GM18520 (cell line): Measurements from ENCODE around the gene CLEC11A.

Experiments
- ATAC-seq: cut with Tn5 transposase; IDR thresholded peaks from one replicate; pipeline ENCODE4 v1.9.1; 2021; ENCODE audit not compliant: unreplicated experiment

Gene CLEC11A

DNA sequence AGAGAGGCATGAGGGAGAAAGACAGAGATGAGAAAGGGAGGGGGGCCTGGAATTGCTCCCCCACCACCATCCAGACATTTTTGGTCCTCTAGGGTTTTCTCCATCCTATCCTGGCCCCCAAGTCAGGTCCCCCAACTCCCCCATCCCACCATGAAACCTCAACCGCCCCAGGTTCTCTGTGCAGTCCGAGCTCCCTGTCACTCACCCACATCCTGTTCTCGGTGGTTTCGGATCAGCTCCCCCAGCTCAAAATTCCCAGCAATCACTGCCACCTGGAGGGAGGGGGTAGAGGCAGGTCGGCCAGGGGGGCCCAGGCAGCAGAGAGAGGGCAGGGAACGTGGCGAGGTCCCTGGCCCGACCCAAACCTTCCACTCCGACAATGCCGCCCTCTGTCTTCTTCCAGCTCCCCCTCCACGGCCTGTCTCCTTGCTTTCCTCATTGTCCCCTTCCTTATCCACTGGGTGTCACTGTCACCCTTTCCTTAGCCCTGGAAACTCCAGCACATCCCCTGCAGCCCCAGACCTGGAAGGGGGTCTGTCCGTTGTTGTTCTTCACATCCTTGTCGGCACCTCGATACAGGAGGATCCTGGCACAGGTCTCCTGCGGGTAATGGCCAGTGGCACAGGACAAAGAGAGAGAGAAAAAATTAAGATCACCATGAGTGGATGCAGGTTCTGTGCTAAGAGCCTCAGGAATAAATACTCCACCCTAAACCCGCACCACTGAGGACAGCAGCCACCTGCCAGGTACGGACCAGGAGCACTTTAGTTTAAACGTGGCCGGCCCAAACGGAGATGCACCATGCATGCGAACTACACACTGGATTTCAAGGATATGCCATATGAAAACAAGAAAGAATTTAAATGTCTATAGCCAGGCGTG lies 19.0 kb upstream of the CLEC11A start:
- ATAC-seq: no peak

DNA sequence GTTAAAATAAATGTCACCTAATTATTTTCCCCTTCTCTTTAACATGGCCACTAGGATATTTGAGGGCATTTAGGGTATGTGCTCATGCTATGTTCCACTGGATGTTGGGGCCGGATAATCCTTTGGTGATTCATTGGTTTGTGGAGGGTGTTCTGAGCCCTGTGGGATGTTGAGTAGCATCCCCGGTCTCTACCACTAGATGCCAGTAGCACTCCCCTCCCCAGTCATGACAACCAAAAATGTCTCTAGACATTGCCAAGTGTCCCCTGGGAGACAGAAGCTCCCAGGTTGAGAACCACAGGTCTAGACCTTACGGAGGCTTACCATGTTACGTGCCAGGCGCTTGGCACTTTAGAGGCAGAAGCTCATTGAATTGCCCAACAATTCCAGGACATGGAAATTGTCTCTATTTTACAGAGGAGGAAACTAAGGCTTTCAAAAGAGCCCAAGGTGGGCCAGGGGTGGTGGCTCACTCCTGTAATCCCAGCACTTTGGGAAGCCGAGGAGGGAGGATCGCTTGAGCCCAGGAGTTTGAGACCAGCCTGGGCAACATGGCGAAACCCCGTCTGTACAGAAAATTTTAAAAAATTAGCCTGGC lies 17.6 kb upstream of the CLEC11A start:
- ATAC-seq: no peak

DNA sequence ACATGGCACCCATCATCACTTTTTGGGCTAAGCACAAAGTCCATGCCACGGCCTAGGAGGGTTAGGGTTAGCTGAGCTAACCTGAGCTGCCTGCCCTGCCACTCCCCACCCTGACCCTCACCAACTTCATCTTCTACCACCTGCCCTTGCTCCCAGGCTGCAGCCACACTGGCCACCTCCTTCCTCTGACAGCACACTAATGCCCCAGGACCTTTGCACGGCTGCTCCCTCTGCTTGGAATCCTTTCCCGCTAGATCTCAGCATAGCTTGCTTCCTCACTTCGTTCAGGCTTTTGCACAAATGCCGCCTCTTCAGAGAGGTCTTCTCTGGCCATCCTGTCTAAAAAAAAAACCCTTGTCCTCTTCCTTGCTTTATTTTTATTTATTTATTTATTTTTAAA lies 16.8 kb upstream of the CLEC11A start:
- no peak for ATAC-seq

DNA sequence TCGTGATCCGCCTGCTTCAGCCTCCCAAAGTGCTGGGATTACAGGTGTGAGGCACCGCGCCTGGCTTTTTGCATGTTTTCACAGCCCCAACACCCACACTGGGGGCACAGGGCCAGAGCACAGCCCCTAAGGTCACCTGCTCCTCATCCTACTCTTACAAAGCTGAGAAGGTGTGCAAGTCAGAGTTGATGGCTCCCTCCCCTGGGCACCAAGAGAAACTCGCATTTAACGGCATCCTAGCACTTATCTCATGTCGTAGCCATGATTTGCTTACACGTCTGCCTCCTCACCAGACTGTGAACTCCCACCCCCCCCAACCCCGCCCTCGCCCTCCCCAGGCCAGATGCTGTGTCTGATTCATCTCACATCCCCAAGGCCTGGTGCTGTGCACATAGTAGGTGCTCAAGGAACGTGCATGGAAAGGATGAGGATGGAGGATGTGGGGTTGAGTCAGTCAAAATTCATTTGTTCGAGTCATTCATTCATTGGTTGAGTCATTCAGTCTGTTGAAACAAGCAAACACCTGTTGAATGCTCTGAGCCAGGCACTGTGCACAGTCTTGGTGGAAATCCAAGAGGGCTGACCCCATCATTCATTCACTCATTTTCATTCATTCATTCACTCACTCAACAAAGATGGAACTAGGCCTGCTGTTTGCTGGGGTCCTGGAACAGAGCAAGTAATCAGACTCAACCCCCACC lies 14.8 kb upstream of the CLEC11A start:
- no peak for ATAC-seq

DNA sequence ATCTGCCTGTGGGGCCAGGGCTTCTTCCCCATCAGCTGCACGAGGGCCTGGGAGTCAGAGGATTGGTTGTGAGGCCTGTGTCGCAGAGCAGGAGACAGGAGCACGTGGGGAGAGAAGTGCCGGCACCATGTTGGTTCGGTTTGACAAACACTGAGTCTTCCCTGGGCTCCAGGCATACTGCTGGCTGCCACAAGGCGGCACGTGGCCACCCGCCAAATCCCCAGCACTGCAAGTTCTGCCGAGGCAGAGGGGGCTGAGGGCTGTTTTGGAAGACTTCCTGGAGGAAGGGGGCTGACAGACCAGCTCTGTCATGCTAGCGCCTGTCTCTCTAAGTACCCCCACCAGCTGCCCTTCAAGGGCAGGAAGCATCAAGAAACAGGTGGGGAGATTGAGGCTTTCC lies 13.1 kb upstream of the CLEC11A start:
- no peak for ATAC-seq

DNA sequence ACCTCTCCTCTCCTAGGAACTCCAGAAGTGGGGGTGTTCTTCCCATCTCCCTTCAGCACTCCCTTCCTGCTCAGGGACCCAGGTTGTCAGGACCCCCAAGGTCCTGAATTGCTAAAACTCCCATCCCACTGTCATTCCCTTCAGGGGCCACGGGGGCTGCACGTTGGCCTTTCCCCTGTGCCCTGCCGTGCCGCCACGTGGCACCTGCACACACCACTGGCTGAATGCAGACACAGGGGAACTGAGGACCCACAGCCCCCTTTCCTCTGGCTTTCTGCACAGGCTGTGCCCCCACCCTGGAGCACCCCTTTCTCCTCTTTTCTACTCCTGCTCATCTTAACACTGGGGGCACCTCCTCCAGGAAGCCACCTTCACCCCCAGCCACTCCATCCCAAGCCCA lies 12.6 kb upstream of the CLEC11A start:
- no peak for ATAC-seq

DNA sequence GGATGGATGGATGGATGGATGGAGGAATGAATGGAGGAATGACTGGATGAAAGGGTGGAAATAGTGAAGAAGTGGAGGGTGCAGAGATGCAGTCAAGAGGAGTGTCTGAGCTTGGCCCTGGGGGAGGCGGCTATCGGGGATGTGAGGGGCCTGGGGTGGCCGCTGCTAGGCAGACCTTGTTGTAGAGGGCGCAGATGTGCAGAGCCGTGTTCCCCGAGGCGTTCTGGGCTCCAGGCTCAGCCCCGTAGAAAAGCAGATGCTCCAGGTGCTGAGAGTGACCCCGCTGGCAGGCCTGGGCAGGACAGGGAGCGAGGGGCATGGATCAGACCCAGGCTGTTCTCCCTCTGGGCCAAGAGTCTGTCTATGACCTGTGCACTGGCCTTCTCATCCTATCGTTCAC lies 12.0 kb upstream of the CLEC11A start:
- no peak for ATAC-seq

DNA sequence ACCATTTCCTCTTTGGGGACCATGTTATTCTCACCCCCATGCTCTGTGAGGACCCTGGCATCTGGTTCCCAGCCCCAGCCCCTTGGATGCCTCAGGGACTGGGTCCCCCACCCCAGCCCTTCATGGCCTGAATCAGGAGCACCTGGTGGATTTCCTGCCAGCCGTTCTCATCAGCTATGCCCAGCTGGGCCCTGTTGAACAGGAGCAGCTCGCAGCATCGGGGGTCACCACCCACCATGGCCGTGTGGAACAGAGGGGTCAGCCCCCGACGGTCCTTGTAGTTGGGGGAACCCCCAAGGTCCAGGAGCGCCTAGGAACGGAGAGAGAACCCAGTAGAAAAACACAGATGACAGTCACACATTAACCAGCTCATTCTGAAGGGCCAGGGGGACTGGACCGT lies 11.4 kb upstream of the CLEC11A start:
- ATAC-seq: no peak

DNA sequence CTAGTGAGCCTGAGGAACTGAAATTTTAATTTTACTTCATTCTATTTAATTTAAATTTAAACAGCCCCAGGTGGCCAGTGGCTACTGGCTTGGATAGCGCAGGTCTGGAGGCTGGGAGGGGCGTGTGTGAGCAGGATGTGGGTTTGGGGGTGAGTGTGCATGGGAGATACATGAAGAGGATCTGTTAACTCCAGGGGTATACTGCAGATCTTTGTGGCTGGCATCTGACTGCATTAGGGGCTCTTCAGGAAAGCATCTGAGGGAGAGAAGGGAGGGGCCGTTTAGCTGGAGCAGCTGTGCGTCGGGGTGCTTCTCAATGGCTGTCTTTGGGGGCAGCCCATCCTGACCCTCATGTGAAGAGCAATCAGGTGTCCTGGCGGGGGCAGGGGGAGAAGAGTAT lies 10.3 kb upstream of the CLEC11A start:
- no peak for ATAC-seq

DNA sequence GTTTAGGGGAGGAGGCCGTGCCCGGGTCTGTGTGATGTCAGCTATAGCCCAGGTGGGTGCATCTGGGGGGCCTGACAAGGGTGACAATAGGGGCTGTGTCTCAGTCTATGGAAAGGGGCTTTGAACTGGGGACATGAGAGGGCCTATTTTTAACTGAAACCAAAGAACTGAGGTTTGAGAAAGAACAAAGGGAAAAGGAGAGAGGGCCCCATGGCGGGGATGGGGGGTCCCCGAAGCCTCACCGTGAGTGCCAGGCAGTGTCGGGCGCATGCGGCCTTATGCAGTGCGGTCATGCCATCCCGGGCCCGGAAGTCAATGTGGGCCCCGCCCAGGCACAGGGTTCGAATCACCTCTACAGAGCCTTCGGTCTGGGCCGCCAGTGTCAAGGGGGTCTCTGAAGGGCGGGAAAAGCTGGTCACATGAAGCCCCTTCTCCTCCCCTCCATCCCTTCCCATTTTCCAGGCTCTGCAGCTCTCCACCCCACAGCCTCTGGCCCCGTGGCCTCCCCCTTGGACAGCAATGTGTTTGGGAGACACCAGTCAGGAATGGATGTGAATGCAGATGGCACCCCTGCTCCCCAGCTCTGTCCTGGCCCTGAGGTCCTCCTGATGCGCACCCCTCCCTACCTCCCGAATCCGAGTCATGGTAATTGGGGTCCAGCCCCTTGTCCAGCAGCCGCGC lies 9.5 kb upstream of the CLEC11A start:
- ATAC-seq: no peak

DNA sequence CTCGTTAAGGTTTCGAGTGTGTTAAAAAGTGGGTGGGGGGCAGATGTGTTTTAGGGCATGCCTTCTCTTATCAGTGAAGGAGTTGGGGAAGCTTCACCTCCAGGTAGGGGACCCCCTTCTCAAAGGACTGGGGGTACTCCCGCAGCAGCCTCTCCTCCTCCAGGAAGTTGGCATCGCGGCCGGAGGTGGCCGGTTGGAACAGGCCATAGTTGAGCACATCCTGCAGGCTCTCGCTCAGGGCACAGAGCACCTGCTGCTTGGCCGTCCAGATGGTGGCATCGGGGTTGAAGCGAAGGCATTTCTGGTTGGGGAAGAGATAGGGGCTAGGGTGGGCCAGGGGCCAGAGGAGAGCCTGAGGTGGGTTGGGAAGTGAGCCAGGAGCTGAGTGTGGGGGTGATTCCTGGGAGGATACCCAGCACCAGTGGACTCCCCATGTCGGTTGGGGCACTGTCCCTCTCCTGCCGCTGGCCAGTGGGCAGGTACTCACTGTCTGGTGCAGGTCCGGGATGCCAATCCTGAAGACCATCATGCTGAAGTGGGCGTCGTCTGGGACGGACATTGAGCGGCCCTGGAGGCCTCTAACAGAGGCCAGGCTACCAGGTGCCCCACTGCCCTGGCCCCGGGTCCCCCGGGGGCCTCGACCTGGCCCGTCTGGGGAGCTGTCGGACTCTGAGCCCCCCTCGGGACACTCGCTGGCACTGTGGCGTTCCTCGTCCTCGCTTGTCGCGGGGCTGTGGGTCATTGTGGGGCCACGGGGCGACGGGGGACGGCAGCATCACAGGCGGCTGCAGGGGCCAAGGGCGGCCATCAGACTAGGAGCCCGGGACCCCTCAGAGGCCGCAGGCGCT lies 6.8 kb upstream of the CLEC11A start:
- ATAC-seq: no peak

DNA sequence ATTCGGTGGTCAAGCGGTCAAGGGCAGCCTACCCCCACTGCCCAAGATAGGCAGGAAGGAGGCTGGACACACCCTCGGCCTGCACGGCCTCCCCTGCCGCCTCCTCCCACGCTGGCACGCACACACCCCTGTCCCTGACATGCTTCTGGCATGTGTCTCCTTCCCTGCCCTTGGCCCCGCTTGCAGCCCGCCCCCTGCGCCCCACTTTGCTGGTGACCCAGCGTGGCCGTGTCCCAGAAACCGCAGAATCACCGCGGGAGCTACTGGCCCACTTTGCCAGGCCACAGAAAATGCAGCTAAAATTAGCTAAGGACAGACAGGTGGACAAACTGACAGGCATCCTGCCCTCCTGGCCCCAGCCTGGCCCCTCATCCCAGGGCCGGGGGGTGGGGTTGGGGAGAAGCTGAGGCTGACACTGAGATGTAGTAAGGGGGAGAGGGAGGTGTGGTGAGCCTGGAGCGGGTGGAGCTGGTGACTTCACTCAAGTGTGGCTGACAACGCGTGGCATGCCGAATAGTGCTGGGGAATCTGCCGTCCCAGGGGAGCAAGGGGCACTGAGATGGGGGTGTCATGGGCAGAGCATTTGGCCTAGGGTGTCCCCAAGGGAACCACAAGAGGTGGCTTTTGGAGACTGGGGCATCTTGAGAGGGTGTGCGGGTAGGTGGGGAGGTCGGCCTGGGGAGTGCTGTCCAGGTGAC lies 6.0 kb upstream of the CLEC11A start:
- no peak for ATAC-seq

DNA sequence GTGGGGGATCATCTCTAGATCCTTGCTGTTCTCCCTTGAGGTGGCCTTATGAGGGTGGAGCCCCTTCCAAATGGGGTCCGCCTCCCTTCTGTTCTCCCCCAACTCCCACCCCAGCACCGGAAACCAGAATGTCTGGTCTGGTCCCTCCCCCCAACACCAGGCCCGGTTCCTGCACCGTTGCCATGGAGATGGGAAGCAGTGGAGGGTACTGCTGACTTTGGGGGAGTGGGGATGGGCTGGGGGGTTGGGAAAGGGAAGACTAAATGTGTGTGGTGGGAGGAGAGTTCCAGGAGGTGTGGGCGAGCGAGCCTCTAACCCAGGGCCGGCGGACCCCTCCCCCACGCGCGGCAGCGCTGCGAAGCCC lies 5.3 kb upstream of the CLEC11A start:
- ATAC-seq: no peak

DNA sequence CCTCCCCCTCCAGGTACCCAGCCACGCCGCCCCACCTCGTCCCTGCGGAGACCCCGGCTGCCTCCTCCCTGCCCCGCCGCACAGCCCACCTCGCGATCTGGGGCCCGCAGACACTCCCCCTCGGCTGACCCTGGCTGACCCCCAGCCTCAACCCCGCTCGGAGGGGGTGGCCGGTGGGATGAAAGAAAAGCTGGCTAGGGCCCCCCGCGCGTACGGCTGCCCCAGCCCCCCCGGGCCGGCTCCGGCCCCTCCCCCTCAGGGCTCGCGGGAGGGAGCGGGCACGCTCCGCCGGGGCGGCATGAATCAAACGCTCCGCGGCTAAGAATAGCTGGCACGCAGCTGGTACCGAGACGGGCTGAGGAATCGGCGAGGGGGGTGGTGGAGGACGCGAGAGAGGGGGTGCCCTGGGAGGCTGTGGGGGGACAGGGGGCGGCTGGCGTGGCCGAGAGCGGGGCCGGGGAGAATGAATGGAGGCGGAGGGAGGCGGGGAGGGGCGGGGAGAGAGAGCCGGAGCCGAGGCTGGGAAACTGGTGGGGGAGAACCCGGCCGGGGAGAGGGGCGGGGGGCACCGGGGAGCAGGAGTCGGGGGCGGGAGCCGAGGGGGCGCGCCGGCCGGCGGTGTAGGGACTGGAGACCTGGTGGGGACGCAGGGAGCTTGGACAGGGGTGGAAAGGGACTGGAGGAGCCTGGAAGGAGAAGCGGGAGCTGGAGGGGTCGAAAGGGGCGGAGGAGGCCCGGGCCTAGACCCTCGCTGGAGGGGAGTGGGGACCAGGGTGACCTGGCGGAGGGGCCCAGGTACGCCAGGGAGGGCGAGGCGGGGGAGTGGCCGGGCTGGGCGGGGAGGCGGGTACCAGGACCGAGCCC lies 4.7 kb upstream of the CLEC11A start:
- no peak for ATAC-seq

DNA sequence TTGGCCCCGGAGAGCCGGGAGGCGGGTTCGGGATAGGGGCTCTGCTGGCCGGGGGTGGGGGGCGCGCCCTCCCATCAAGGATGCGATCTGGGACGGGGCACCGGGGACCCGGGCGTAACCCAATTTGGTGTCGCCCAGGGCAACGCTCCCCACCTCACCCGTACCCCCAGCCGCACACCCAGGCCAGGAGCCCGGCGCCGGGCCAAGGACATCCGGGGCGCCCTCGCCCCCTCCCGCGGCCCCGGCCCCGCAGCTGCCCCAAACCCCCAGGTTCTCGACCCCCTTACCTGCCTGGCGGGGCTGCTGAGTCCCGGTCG lies 4.1 kb upstream of the CLEC11A start:
- ATAC-seq: no peak

DNA sequence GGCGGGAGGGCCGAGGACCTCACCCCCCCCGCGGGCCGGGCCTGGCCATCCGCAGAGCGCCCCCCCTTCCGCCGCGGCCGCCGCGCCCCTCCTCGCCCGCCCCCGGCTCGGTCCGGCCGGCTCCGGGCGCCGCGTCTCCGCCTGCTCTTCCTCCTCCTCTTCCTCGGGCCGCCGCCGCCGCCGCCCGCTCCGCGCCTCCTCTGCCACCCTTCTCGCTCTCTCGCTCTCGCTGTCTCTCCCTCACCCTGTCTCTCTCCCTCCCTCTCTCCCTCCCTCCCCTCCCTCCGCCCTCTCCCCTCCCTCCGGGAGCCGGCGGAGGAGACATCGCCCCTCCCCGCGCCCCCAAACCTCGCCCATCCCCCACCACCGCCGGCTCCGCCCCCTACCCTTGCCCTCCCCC lies 3.6 kb upstream of the CLEC11A start, which contains the start of gene SHANK1:
SHANK1 (minus strand) TSS at position 237 of the 400 bp plus-strand sequence. CDS start 2,883 bp downstream, outside the sequence.
- ATAC-seq: no peak

DNA sequence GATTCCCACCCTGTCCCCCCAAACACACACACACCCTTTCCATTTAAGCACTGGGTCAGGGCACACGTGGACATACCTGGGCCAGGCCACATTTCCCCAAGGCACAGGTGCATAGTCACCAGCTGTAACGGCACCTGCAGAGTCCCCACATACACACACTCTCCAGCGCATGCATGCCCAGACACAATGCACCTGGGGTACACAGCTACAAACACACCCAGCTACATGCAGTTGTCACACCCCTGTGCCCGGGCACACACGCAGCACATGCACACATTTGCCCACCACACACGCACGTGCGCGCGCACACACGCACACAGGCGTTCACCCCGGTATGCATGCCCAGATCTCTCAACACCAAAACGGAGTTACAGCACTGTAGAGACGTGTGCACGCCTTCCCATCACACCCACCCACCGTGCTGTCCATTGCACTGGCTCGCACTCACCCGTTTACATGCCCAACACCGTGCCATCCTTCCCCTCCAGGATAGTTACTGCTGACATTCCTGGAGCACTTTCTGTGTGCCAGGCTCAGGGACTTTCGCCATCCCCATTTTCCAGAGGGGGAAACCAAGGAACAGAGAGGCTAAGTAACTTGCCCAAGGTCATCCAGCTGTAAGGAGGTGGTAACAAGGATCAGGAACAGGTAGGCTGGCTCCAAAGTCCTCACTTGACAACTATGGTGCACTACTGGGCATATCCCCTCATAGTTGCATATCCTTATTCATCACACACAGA lies 2.8 kb upstream of the CLEC11A start:
- ATAC-seq: no peak

DNA sequence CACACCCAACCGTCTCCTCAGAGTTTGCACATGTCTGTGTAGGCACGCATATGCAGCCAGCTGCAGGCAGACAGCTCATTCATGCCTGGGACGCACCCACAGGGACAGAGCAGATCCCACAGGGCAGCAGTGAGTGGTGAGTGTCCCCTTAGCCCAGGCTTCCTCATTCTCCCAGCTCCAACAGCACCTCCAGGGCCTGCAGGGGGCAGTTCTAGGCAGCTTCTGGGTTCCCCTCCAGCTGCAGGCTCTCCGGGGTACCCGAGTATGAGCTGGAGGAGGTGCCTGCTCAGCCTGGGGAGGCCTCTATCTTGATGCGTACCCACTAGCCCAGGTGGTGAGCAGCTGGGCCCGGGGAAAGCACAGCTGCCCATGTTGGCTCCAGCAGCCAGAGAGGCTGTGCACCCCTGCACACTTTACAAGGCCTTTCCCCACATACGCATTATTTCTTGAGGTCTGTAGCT lies 2.2 kb upstream of the CLEC11A start:
- ATAC-seq: no peak
